ENCODE data around the gene CCDC183. TPM values are rescaled to one million over a fixed set of nuclear protein-coding genes. Genes with fewer than 3 reads are reported as not detected.

The CCDC183 gene
- total RNA-seq, 1 donor from 2014 or later, result 9.0 TPM

- Mint-ChIP-seq H3K27ac (no peak overlapping the region), H3K4me1 (ENCODE audit: low read depth) (peaks cover 12% of the 10 kb centered on the region), H3K4me3 (ENCODE audit: low read depth) (no peak overlapping the region), H3K36me3 (ENCODE audit: insufficient read depth) (peaks cover 30% of the 10 kb centered on the region), H3K9me3 (ENCODE audit: low read depth) (no peaks in the 10 kb centered on the region), H3K27me3 (no peaks in the 10 kb centered on the region)
- TF ChIP-seq CTCF (IDR thresholded peaks at IDR 0.05; ENCODE audit: unreplicated experiment), result no peak
- no peak for DNase-seq (ENCODE audit: low spot score, unreplicated experiment)
These were observed 18.7 kb downstream of the CCDC183 start for GRCh38 chr9:136814725-136815421.

GRCh38 chr9:136815422-136815782 is 19.3 kb downstream of the CCDC183 start:
- Mint-ChIP-seq H3K4me3 (ENCODE audit: low read depth) (no peak overlapping the region), H3K4me1 (ENCODE audit: low read depth) (peaks cover 8% of the 10 kb centered on the region), H3K36me3 (ENCODE audit: insufficient read depth) (peaks cover 28% of the 10 kb centered on the region), H3K27ac (no peak overlapping the region), H3K9me3 (ENCODE audit: low read depth) (no peaks in the 10 kb centered on the region), H3K27me3 (no peaks in the 10 kb centered on the region)
- no peak for TF ChIP-seq CTCF (IDR thresholded peaks at IDR 0.05; ENCODE audit: unreplicated experiment)
- no peak for DNase-seq (ENCODE audit: low spot score, unreplicated experiment)

GRCh38 chr9:136820971-136821825 is 25.1 kb downstream of the CCDC183 start:
- peaks cover 8% of the 10 kb centered on the region for H3K27me3 Mint-ChIP-seq
- peak overlapping the region; percentile 16 for H3K27ac Mint-ChIP-seq
- H3K4me3 Mint-ChIP-seq (ENCODE audit: low read depth), result peak overlapping the region; percentile 57
- no peaks in the 10 kb centered on the region for H3K9me3 Mint-ChIP-seq (ENCODE audit: low read depth)
- H3K36me3 Mint-ChIP-seq (ENCODE audit: insufficient read depth), result peaks cover 8% of the 10 kb centered on the region
- peaks cover 9% of the 10 kb centered on the region for H3K4me1 Mint-ChIP-seq (ENCODE audit: low read depth)
- DNase-seq (ENCODE audit: low spot score, unreplicated experiment), result no peak
- no peak for TF ChIP-seq CTCF (IDR thresholded peaks at IDR 0.05; ENCODE audit: unreplicated experiment)

- no peak for DNase-seq (ENCODE audit: low spot score, unreplicated experiment)
- H3K36me3 Mint-ChIP-seq (ENCODE audit: insufficient read depth), result peaks cover 7% of the 10 kb centered on the region
- H3K27ac Mint-ChIP-seq, result no peak overlapping the region
- H3K4me1 Mint-ChIP-seq (ENCODE audit: low read depth), result peaks cover 9% of the 10 kb centered on the region
- TF ChIP-seq CTCF (IDR thresholded peaks at IDR 0.05; ENCODE audit: unreplicated experiment), result no peak
- H3K9me3 Mint-ChIP-seq (ENCODE audit: low read depth), result no peaks in the 10 kb centered on the region
- peaks cover 8% of the 10 kb centered on the region for H3K27me3 Mint-ChIP-seq
- H3K4me3 Mint-ChIP-seq (ENCODE audit: low read depth), result no peak overlapping the region
These were observed 25.8 kb downstream of the CCDC183 start for GRCh38 chr9:136821826-136822544.

Measured in progenitor cell of endocrine pancreas (in vitro differentiated cells).